ENCODE measurements around the gene POM121C.
"Not testable (repeated sequence)": the region's sequence is repeated elsewhere in the genome, so short reads cannot be mapped to it uniquely, and the experiment has no call there.

DNA sequence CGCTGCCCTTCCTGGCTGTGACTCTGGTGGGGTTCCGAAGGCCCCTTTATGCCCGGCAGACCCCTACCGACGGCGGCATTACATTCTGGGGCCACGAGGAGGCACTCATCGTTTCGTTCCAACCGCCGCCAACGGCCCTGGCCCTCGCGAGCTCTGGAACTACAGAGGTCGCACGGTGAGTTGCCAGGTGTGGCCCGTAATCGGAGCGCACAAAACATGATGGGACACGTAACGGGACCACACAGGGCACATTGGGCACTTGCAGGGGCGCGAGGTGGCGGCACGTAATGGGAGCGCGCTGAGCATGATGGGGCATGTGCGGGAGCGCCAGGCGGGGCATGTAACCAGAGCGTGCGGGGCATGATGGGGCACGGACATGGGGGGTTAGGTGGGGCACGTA, 90.8 kb downstream of the POM121C start, which contains the start of gene TRIM73:
- TF ChIP-seq, protein P1, sequence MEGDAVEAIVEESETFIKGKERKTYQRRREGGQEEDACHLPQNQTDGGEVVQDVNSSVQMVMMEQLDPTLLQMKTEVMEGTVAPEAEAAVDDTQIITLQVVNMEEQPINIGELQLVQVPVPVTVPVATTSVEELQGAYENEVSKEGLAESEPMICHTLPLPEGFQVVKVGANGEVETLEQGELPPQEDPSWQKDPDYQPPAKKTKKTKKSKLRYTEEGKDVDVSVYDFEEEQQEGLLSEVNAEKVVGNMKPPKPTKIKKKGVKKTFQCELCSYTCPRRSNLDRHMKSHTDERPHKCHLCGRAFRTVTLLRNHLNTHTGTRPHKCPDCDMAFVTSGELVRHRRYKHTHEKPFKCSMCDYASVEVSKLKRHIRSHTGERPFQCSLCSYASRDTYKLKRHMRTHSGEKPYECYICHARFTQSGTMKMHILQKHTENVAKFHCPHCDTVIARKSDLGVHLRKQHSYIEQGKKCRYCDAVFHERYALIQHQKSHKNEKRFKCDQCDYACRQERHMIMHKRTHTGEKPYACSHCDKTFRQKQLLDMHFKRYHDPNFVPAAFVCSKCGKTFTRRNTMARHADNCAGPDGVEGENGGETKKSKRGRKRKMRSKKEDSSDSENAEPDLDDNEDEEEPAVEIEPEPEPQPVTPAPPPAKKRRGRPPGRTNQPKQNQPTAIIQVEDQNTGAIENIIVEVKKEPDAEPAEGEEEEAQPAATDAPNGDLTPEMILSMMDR (IDR thresholded peaks at IDR 0.05): not testable (repeated sequence)
- TF ChIP-seq POLR2A (IDR thresholded peaks at IDR 0.05; ENCODE audit: low read depth); POLR2AphosphoS5 (IDR thresholded peaks at IDR 0.05); EP300 (IDR thresholded peaks at IDR 0.05): not testable (repeated sequence)

All from esophagus muscularis mucosa (tissue), 4 donors.